NCI-H2196 (cell line): ENCODE measurements around the gene SH3D21.

Experiments
- DNase-seq: peaks from one replicate; lab custom pipeline; 2025; ENCODE audit not compliant: unreplicated experiment; lab: John Stamatoyannopoulos, UW

The SH3D21 gene

GRCh38 chr1:36303244-36303643, 2.9 kb upstream of the SH3D21 start:
- DNase-seq = no peak

- no peak for DNase-seq
Observed at GRCh38 chr1:36303650-36304360, 2.4 kb upstream of the SH3D21 start.

DNA sequence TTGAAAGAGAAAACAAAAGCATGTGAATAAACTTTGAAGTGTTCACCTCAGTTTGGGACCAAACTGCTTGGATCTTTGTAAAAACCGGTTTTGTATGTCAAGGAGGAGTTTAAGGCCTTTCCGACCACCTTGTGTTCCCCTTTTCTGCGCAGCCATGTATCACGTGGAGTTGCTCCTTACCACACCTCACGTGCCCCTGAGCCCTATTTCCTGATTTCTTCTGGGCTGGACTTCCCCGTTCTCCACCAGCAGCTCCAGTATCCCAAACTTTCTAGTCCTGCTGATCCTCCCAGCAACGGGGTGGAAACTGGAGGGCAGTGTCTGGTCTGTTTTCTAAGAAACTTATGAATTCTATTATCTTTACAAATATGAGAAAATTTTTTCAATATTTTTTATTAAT, 1.6 kb upstream of the SH3D21 start:
- DNase-seq = no peak

DNA sequence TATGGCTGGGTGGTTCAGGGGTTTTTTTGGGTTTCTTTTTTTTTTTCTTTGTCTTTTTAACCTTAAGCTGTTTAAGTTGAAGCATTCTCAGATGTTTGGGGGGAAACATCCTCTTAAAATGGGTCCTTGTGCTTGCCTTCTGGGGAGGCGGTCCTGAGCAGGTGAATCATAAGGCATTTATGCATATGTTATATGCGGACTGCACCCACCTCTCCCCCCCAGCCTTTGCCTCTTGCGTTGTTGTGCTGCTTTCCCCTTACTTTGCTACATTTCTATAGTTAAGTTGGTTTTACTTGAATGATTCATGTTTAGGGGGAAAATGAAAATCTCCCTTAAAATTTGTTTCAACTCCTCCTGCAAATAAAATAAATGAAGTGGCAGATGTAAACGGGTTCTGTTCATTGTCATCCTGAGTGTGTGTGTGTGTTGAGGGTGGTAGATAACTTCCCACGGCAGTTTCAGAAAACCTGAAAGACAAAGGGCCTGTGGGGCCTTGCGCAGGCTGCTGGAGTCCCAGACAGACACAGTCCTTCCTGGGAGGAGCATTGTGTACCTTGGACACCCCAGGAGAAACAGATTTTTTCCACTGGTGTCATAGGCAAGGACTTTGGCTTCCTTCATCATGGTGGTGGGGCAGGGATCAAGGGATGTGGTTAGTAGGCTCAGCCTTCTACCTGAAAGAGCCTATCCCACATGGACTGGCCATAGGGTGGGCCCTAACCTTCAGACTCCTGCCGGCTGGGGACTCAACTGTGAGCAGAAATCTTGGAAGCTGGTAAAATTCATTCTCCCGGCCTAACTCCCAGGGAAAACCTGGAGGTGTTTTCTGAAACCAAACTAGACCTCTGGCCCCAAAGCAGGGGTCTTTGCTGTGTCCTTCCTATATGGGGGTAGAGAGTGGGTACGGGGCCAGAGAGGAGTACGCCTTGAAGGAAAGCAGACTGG, 926 bp upstream of the SH3D21 start:
- no peak for DNase-seq

- no peak for DNase-seq
Observed at GRCh38 chr1:36305915-36306209, 306 bp upstream of the SH3D21 start.

DNA sequence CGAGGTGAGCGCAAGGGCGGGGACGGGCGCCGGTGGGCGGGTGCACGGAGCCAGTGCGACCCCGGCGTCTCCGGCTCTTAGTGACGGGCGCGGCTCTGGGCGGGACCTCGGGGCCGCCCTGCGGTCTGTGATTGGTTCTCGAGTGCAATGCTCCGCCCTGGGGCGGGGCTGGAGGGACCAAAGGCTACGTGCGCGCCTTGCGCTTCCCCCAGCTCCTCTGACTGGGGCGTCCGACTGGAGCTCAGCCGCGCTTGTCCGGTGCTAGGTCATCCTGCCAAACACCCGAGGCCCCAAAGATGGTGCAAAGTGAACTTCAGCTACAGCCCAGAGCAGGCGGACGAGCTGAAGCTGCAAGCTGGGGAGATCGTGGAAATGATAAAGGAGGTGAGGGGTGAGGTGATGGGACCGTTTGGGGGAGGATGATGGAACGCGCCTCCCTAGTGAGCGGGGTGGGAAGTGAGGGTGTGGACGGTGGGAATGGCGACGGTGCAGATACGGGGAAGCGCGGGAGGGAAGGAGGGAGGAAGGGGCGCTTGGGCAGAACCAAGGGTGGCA, 811 bp downstream of the SH3D21 start:
- peak; percentile 97 for DNase-seq

GRCh38 chr1:36307601-36308330, 1.6 kb downstream of the SH3D21 start:
- DNase-seq = no peak

GRCh38 chr1:36309397-36309796, 3.2 kb downstream of the SH3D21 start:
- no peak for DNase-seq

DNA sequence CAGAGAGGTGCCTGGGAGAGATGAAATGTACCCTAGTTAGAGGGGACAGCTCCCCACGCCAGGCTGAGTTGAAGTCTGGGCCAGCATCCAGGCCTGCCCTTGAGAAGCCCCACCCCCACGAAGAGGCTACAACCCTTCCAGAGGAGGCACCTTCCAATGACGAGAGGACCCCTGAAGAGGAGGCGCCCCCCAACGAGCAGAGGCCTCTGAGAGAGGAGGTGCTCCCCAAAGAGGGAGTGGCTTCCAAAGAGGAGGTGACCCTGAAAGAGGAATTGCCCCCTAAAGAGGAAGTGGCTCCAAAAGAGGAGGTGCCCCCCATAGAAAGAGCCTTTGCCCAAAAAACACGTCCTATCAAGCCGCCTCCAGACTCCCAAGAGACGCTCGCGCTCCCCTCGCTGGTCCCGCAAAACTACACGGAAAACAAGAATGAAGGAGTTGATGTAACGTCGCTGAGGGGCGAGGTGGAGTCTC, 14.2 kb downstream of the SH3D21 start:
- no peak for DNase-seq

- no peak for DNase-seq
Observed at GRCh38 chr1:36320767-36321118, 14.6 kb downstream of the SH3D21 start.

- no peak for DNase-seq
Observed at GRCh38 chr1:36321119-36321951, 15.2 kb downstream of the SH3D21 start.

- no peak for DNase-seq
Observed at GRCh38 chr1:36322041-36322785, 16.0 kb downstream of the SH3D21 start.

DNA sequence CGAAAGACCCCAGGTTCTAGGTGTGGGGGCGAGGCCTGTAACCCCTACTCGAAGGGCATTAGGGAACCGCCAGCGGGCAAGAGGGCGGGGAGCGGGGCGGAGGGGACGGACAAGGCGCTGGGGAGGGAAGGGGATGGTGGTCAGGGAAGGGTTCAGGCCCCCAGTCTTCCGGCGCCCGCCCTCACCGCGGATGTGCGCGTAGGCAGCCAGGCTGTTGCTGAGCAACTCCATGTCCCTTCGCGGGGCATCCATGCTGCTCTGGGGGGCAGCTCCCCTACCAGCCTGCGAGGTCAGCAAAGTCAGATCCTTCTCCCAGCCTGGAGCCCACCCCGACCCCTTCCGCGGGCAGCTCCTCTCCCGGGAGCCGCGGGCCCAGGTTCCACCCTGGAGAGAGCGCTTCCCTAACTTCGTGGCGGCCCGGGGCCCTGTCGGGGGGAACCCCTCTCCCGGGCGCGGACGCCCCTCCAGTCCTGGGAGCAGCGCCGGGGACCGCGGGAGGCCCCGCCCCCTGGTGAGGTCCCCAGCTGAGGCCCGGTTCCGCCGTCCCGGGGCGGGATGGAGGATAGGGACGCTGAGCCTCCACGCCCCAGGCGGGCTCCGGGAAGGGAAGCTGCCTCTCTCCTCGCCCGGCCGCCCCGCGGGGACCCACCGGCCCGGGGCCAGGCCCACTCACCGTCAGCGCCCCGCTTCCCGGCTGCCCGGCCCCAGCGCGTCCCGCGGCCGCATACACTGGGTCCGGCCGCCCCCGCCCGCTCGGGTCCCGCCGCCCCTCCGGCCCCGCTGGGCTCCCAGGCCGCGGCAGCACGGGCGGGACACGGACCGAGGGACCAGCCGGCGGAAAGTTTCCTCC, 16.8 kb downstream of the SH3D21 start:
- no peak for DNase-seq

- no peak for DNase-seq
Observed at GRCh38 chr1:36323636-36324352, 17.6 kb downstream of the SH3D21 start, which contains the start of gene EVA1B. EVA1B (minus strand) TSS chr1:36323645; CDS start chr1:36323037, 608 bp downstream.

- DNase-seq = no peak
Observed at GRCh38 chr1:36324353-36324703, 18.2 kb downstream of the SH3D21 start.

DNA sequence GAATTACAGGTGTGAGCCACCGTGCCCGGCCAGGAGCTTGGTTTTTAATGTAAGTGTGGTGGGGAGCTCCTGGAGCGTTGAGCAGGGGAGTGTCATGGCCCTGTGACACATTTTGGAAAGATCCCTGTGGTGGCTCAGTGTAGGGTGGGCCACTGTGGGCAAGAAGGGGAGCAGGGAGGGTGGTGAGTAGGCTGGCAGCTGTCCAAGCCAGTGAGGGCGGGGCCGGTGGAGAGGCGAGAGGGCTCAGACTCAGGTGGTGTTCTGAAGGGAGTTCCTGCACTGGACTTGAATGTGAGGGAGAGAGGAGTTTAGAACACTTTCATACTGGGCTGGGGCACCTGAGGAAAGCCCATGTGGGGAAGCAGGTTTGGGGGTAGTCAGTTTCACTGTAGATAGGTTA, 20.3 kb downstream of the SH3D21 start:
- DNase-seq = no peak

- DNase-seq = no peak
Observed at GRCh38 chr1:36327421-36328087, 21.4 kb downstream of the SH3D21 start.

DNA sequence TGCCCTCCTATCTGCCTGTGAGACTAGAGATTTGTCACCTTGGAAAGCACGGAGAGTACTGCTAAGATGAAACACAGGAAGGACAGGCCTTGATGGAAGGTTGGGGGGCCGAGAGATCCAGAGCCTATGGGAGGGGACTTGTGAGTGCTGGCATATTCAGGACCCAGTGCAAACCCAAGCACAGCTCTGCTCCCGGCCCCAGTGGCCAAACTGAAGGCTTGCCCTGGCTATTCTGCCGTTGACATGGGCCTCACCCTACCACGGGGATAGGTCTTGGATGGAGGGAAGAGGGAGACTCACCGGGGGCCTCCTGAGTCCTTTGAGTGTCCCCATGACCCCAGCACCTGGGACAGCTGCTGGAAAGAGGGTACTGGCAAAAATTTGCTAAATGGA, 21.9 kb downstream of the SH3D21 start:
- no peak for DNase-seq
